ENCODE results near the gene PLCL1. TPM values are rescaled to one million over a fixed set of nuclear protein-coding genes. Genes with fewer than 3 reads are reported as not detected.

PLCL1 gene
- total RNA-seq, 1 experiment from 2014 or later = 0.21 TPM

Other genes starting within 250 kb of the PLCL1 start
- 3.2 and 3.4 TPM in 2 replicates for gene RFTN2, start 129.0 kb upstream of the PLCL1 start, total RNA-seq (2014; rRNA removed; shearing (Covaris generic))
- 26.5 and 28.1 TPM in 2 replicates for gene MARS2, start 99.2 kb upstream of the PLCL1 start, total RNA-seq (2014; rRNA removed; shearing (Covaris generic))
- gene BOLL, start 19.3 kb upstream of the PLCL1 start, total RNA-seq (2014; rRNA removed; shearing (Covaris generic)) = 0.24 TPM in 1 of 2 replicates, not detected in the other

All from H7 (cell line).